Stimulated activated naive CD4-positive, alpha-beta T cell (primary cell): Measurements from ENCODE around the gene PLCL2.

ENCODE experiments used
- DNase-seq, 6 experiments: peaks; one replicate each; lab custom pipeline; 2025; lab: John Stamatoyannopoulos, UW

The PLCL2 gene

DNA sequence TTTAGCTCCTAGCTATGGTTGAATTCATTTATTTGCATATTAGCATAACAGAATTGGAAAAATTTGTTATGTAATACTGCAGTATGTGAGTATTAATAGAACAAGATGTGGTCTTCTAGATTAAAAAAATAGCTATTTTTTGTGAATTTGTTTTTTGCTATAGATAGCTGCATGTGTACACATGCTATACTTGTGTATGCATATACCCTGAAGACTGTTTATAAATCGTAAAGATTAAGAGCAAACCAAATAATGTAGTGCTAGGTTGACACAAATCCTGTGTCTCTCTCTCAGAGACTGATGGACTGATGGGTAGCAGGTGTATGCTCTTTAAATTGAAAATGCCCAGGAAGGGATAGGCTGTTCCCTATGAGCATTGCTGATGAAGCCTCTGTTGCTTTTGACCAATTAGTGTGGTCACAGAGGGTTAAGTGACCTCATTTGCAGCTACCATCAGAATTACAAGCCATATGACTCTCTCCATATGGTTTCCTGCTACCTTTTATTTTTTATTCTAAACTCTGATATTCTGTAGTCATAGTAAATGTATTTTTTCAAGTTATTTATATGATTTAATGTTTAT is 9.0 kb downstream of the PLCL2 start:
- DNase-seq = no peak

DNA sequence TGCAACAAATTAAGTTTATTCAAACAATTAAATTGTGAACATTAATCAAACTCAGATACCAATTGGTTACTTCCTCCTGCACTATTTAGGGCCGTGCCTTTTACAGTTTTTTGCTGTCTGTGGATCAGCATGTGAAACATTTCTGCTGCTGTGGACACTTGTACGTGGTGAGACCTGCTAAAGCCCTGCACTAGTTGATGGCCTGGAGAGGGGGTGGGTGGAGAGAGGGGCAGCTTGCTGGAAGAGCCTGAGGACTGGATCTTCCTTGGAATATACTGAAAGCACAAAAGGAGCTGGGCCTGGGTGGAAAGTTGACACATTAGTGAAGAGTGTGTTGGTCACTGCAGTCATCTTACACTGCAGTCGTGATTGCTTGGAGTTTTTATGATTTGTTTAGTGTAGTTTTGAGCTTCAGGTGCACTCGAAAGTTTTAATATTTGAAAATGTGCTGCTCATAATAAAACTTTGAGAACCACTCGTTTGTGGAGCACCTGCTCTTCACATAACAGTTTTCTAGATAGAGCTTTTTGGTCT is 11.4 kb downstream of the PLCL2 start:
- DNase-seq = no peak

DNA sequence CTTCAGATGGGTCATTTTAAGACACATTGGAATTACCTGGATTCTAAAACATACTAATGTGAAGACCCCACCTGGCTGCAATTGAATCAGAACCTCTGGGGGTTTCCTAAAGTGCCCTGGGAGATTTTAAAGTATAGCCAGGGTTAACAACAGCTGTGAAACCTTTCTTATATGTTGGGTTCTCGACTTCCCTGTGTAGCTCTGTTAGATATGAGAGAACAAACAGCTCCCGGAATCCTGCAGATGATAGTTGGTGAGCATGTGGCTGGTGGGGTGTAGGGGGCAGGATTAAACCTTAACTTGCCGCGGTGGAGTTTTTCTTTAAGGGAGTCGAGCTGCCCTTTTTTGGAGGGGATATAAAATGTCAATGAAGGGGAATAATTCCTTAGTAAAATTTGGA is 12.1 kb downstream of the PLCL2 start:
- no peak for DNase-seq

DNA sequence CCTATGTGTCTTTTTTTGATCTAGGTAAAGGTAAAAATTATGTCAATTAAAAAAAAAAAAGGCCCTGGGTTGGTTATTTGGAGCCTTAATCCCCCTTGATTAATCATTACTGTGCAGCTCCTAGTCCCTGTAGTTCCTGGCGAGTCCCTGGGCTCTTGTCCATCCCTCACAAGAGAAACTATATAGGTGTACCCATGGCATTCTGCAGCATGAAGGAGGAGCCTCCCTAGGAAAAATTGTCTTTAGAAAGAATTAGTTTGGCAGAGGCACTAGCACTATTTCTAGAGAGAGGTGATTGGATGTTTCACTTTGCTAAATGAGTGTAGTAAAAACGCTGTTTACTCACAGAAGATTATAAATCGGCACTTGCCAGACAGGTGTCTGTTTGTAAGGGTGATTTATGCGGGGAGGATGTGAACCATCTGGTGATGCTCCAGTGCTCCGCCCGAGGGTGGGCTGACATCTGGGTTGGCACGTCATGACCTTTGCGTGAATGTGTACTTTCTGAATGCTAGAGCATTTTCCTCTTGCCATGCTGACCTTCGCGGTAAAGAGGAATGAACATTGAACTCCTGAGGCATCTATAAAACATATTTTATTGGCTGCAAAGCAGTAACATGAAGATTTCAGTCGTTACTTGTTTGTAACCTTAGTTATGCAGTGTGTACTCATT is 12.6 kb downstream of the PLCL2 start:
- DNase-seq = peak in 4 of 6 experiments; percentile 23 to 42 (median 34)

DNA sequence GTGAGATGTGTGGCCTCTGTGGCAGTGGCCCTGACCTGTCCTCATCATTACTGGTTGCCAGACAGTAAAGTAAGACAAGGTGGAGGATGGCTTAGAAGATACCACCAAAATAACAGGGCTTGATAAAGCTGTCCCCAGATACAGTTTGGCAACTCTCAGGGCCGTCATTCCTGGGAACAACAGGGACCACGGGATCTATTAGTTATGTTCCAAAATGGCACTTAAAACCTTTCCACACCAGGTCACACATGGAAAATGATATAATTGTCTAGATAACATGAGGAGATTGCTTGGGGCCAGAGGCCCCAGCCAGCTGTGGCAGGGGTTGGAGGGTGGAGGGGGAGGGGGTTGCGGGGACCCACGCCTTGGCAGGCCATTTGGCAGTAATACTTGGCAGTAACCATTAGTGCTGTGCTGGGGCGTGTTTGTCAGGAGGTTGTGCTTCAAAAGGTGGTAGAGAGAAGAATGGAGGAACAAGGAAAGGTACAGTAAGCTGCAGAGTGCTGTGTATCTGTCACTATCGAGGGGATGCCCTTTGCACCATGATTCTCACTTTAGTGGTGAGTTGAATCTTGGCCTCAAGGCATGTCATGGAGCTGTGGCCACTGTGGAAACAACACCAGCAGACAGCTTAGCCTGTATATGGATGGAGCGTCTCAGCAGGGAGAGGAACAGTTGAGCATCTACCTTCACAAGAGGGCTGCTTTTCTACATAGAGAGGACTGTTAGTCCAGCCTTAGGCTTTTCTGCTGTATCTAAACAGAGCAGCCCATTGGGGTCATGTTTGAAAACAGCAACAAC is 14.0 kb downstream of the PLCL2 start:
- DNase-seq = no peak

DNA sequence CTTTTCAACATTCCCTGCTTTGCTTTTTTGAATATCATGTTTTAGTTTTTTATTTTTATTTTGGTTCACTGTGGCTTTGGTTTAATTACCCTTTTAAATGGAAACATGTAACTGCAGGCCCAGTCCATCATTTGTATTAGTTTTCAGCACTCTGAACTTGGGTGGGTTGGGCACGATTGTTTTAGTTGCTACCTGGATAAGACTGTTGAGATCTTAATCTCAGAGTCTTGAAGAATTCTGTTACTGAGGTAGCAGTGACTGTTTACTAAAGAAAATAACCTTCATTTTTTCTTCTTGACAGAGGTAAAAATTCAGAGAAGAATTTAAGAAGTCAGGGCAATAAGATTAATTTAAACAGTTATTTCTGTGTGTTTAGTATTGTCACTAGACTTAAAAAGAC is 15.2 kb downstream of the PLCL2 start:
- DNase-seq = no peak

DNA sequence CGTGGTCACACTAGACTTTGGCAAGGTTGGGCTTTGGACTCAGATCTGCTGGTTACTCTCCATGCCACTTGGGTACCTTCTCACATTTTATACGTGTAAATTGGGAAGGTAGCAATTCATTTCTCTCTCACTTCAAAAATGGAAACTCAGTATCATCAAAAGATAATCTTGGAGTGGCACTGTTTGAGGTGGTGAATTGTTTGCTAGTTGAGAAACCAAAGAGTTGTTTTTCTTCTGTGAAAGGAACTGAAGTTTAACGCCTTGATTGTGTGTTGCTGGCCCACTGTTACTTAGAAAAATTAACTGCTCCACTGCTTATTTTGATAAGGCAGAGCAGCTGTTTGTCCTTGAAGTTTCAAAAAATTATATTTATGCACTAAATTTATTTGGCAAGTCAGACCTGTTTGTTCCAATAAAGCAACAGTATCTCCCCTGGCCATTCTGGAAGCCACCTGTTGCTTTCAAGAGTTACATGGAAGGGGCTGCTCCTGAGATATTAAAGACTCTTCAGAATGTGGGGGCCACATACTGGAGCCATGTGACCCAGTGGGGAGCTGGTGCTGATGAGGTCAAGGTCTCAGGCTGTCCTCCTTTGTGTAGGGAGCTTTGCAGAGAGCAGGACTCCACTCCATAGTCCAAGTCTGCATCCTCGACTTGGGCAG is 16.2 kb downstream of the PLCL2 start:
- DNase-seq = peak in 3 of 6 experiments; percentile 32 to 51 (median 45)

DNA sequence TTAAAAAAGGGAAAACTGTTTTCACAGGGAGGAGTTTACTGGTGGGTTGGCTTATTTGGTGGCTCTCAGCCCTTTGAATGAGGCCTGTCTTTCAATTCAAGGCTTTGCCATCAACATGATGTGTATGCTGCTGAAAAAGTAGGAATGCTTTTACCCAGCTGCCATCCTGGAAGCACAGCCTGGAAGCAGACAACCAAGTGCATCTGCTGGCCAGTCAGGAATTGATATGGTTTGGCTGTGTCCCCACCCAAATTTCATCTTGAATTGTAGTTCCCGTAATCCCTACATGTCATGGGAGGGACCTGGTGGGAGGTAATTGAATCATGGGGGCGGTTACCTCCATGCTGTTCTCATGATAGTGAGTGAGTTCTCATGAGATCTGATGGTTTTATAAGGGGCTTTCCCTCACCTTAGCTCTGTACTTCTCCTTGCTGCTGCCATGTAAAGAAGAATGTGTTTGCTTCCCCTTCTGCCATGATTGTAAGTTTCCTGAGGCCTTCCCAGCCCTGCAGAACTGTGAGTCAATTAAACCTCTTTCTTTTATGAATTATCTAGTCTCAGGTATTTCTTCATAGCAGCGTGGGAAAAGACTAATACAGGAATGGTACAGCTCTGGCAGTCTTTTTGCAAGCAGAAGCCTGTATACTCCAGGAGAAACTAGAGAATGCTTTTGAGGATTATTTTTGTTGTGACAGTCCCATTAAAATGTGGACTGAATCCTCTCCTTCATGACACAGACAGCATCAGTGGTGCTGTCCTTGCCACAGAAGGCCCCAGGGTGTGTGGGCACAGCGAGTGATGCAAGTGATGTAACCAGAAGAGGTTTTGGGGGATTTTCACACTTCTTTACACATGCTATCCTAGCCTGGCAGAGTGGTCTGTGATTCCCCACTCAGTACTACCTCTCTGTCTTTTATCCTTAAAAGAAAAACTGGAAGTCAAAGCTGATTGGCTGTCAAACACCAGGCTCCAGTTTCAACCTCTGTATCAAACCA is 20.0 kb downstream of the PLCL2 start:
- peak in 1 of 6 experiments; percentile 26 for DNase-seq

DNA sequence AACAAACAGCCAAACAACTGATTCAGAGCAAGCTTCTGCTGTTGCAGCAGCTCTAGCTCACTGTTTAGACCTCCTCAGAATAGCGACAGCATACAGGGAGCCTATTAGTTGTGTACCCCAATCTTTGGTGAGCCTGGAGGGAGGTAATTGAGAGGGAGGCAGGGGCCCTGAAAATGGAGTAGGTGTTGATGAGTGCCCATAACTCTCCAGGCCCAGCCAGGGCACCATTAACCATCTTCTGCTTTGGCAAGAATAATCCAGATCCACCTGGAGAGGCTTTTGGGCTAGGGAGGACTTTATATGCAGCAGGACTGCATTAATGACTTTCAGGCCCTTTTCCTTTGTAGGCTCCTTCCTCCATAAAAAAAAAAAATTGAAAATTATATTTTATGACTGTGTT is 20.9 kb downstream of the PLCL2 start:
- DNase-seq = no peak

DNA sequence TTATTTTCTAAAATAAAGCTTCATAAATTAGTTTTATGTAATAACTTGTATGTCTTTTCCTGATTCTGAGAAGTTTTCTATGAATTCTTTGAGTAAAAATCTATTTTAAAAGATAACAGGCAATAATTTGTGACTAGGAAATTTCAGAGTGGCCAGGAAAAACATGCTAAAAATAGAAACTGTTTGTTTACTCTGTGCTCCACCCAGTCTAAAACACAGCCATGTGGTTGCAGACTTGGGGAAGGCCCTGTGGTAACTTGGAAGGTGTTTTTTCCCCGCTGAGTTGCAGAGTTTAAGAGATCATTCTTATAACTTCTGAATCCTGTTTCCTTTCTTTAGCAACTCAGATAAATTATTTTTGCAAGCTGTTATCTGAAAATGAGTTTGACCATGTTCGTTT is 21.9 kb downstream of the PLCL2 start:
- DNase-seq = no peak

DNA sequence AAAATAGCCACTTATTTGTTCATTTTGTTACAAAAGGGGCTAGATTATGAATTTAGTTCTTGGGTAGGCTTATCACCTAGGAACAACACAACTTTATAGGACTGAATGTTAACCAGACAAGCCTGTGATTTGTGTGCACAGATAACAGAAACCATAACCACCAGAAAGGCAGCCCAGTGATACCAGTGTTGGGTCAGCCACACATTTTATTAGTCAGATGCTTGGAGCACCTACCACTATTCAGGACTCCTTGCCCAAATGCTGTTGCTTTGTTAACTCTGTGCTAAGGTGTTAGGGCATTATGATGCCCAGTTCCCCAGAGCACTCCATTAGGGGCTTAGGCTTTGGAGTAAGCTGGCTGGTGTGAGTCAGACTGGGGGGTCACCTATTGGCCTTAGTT is 22.5 kb downstream of the PLCL2 start:
- no peak for DNase-seq

DNA sequence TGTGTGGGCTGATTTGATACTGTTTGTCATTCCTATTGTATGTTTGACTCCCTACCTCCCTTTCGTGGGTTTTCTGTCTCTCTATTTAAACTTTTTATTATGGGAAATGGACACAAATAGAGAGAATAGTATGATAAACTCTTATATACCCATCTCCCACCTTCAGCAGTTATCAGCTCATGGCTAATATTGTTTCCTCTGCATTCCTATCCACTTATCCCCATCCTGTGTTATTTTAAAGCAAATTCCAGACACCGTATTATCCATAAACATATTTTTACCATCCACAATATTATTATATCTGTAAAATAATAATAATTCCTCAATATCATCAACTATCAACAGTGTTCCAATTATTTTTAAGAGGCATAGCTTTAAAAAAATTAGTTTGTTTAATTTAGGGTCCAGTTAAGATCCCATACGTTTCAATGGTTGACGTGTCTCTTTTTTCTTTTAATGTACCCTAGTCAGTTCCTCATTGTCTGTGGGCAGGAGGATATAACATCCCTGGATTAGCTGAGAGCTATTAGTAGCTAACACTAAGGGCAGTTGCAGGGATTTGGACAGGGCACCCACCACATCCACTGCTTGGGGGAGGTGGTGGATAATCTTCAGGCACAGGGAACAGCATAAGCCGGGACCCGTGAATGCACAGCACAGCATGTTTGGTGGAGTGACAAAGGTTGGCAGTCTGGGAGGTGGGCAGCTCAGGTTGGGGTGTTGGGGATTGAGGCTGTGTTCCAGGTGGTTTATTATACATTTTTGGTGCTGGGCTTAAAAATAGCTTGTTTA is 23.5 kb downstream of the PLCL2 start:
- DNase-seq = no peak

DNA sequence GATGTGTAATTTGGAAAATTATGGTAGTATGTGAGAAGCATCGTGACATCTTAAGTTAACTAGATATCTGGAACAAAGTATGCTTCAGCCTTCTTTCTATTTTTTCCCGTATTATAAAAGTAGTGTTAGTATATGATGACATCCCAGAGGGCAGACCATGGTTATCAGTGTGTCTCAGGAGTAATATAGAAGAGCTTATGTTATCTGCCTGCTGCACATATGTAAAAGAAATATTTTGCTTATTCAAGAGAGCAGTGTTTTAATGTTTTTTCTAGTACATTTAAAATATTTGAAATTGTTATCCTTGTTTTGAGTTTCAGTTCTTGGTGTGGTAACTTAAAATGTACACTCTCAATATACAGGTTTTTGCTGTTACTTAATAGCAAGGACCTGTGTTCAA is 24.1 kb downstream of the PLCL2 start:
- no peak for DNase-seq

DNA sequence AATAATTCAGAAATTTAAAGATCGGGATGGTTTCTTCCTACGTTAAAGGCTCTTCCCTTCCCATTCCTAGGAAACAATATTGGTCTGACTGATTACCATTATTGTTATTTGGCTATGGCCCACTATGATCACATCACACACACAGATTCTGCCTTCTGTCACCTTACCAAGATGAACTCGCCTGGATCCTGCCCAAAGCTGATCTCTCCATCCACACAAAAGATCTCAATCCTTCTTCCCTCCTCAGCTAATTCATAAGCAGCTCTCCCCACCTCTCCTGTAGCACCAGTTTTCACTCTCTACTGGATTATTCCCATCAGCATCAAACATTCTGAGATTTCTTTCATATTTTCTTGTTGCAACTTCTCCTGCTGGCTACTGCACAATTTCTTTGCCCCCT is 25.0 kb downstream of the PLCL2 start:
- DNase-seq = no peak

DNA sequence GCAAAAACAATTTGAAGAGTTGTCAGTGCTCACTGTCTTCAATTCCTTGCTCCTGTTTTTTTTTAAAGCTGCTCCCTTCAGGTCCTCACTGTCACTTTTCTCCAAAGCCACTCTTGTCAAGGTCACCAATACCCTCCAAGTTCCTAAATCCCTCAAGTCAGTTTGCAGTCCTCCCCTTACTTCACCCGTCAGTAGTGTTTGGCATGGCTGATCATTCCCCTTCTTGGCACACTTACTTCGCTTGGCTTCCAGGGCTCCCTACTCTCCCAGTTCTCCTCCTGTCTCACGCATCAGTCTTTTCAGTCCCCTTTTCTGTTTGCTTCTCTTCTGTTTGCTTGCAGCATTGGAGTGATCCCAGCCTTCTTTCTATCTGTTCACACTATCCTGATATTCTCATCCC is 25.5 kb downstream of the PLCL2 start:
- no peak for DNase-seq

DNA sequence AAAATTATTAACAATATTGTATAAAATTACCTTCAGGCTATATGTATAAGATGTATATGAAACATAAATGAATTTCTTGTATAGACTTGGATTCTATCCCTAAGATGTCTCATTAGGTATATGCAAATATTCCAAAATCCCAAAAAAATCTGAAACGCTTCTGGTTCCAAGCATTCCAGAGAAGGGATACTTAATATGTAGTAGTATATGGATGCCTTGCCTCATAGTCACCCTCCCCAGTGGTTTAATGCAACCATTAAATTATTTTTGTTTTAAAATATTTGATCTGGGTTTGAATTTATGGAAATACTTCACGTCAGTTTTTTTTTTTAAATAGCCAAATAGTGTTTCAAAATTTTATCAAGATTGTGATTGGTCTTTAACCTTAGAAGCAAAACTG is 27.2 kb downstream of the PLCL2 start:
- DNase-seq = no peak

DNA sequence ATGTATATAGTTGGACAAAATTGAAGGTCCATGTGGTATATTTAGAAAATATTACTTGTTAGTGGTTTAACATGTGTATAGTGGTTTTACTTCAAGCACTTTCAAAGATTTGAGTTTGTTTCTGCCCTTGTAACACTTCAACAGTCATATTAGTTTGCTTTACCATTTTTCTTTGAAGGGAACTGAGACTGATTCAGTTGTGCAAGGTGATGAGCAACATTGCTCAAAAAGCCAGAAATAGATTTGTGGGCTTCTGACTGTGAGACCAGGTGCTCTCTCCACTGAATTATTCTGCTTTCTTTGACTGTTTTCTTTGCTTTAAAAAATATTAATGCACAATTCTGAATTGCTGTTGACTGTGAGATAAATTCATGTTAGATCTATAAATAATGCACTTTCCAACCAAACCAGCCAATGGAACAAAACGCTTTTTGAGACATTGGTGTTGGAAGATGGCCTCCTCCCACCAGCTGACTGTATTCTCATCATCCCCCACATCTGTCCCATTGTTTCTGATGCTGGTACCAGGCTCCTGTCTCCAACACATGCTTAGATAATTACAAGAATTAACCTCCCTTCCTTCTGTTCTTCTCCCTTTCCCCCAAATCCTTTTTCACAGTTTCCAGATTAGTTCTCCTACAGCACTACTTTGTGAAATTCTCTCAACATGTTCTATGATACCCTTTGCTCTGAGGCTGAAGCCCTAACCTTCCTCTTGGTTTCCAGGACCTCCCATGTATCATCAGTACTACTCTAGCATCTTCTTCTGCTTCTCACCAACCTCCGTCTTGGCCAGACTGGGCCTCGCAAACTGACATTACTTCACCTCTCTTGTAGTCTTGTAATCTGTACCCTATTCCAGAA is 27.9 kb downstream of the PLCL2 start:
- no peak for DNase-seq

DNA sequence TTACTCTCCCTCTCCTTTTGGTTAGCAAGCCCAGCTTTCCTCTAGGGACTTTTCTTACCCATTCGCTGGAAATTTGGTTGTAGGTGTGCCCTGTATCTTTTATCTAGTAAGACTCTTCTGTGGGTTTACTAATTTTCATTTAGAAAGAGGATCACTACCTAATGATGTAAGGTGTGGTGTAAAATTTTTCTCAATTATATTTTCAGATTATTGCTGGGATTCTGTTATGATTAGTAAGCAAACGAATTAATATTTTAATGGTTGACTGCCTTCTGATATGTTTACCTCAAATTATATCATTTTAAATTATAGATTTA is 28.5 kb downstream of the PLCL2 start:
- DNase-seq = no peak

DNA sequence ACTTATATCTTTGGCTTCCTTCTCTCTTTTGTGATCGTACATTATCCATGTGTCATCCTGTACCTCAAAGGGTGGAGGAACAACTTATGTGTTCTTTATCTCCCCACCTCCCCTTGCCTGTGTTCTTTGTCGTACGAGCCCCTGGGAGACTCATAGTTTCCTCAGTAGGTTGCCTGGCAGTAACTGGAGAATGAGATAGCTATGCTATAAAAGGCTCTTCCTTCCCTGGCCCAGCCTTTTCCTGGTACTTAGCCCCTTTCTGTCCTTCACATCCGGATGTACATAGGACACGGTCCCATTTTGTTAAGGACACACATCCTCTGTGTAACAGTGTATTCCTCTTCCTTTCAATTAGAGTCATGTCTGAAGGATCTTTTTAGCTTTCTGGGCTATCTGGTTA is 32.1 kb downstream of the PLCL2 start:
- DNase-seq = no peak
